GM10847 (cell line): ENCODE data around the gene SH3PXD2A.

ENCODE experiments used
- POLR2A ChIP-seq: IDR thresholded peaks from 2 replicates; pipeline ENCODE4 v1.6.1; 2011; ENCODE audit not compliant: insufficient read length; ENCODE audit errors: extremely low read depth

Gene SH3PXD2A

DNA sequence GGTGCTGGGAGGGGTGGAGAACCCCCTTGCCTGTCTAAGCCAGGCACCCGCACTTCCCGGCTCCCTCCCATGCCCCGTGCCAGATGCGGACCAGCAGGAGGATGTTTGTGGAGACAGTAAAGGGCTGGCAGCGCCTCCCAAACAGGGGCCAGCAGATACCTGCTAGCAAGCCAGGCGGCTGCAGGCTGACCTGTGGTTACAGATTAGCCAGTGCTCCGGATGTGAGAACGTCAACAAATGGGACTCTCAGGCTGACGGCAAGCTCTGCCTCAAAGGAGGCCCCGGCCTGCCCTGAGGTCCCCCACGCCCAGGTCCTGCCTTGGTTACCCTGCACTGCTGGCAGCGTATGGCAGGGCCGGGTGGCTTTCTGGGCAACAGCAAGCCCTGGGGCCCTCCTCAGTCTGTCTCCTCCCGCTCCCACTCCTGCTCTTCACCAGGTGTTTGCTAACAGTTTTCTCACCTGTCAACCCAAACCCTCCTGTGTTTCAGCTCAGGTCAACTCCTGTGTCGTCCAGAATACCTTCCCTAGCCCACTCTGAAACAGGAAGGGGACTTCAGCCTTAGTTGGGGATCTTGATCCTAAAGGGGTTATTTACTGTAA, 276.5 kb downstream of the SH3PXD2A start:
- no peak for TF ChIP-seq POLR2A

DNA sequence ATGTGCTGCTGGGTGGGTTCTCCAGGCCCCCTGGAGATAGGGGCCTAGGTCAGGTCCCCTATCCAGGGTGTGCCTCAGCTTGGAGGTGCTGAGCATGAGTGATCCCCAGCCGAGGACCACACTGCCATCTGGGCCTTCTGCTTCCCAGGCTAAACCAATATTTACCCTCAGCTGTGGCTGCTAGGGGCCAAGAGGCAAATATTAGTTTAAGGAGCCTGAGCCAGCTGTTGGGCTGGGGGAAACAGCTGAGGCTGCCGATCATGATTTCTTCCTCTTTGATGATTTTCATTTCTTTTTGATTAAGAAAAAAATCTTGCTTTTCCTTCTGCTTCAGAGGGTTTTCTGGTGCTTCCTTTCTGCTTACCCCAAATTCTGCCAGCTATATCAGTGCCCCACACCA, 278.5 kb downstream of the SH3PXD2A start:
- TF ChIP-seq POLR2A: no peak

DNA sequence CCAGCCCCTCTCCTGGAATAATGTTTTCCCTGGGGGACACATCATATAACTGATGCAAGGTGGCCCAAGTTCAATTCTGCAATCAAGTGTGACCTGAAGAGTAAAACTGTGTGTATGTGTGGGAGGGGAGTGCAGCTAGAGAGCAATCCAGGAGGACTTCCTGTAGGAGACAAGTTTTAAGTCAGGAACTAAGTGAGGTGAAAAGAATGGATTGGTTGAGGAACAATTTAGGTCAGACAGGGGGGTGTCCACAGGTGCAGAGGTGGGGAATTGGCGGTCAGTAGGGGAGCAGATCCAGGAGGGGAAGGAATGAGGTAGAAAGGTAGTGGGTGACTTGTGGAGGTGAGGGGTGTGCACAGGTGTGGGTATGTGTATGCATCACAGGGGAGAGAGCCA, 279.3 kb downstream of the SH3PXD2A start:
- TF ChIP-seq POLR2A: no peak

DNA sequence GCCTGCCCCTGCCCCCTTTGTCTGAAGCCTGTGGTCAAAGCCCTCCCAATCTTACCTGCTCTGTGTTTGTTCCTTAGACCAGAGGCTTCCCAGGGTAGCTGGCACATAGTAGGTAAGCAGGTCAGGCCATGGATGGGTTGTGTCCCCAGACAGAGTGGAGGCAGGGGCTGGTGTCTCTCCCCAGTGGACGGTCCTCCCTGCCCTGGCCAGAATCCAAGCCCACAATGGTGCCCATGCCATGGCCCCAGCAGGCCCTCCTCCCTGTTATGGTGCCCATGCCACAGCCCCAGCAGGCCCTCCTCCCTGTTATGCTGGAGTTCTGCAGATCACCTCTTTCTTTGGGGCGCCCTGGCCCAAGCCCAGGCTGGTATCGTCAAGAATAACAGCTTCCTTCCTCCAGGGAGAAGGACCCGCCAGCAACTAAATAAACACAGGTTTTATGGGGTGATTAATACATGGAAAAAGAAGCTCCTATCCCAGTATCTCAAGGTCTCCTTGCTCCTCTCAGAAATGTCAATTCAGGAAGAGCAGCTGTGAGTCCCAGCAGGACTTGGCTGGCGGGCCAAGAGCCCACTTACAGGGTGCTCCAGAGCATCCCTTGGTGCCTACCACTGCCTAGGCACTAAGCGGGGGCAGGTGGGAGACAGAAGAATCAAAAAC, 279.8 kb downstream of the SH3PXD2A start:
- TF ChIP-seq POLR2A: no peak

DNA sequence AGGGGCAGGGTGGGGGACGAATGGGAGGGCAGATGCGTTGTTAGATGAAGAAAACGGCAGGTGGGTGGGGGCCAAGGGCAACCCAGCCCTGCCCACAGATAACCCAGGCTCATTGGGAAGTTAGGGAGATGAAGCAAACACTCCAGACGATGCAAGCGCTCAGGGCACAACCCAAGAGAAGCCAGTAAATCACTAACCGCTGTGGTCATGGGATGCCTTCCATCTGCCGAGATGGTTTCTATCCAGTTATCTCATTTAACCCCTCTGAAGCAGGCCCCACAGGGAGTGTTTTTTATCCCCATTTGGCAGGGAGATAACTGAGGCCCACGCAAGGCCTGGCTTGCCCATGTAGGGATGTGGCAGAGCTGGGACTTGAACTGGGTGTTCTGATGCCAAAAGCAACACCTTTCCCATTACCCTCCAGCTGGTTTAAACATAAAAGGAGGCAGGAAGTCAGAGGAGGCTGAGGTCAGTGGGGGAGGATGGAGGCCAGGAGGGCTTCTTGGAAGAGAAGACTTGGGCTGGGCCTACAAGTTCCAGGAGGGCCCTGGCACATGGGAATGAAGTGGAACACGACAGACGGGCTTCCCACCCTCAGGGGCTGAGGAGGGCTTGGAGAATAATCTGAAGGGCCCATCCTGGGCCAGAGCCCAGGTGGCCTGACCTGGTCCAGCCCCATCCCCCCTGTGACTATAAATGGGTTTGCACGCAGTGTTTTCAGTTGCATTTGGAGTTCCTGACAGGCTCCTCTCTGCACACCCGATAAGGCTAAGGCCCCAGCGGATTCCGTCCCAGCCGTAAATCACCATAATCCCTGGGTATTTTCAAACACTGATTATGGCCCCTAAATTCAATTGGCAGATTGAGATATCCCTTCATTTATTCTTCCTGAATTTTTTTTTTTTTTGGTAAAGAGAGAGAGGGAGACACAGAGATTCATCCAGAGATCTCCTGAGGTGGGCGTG, 281.0 kb downstream of the SH3PXD2A start:
- no peak for TF ChIP-seq POLR2A

DNA sequence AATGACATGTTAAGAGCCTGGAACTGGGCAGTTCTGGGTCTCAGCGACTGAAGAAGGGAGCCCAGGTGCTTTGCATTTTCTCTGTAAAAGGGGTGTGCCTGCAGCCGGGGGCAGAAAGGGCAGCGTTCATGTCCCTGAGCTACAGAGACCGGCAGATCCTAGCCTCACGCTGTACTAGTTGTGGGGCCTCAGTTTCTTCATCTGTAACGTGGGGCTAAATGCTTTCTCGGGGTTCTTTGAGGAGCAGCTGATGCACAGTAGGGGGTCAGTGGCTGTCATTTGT, 282.2 kb downstream of the SH3PXD2A start:
- no peak for TF ChIP-seq POLR2A

DNA sequence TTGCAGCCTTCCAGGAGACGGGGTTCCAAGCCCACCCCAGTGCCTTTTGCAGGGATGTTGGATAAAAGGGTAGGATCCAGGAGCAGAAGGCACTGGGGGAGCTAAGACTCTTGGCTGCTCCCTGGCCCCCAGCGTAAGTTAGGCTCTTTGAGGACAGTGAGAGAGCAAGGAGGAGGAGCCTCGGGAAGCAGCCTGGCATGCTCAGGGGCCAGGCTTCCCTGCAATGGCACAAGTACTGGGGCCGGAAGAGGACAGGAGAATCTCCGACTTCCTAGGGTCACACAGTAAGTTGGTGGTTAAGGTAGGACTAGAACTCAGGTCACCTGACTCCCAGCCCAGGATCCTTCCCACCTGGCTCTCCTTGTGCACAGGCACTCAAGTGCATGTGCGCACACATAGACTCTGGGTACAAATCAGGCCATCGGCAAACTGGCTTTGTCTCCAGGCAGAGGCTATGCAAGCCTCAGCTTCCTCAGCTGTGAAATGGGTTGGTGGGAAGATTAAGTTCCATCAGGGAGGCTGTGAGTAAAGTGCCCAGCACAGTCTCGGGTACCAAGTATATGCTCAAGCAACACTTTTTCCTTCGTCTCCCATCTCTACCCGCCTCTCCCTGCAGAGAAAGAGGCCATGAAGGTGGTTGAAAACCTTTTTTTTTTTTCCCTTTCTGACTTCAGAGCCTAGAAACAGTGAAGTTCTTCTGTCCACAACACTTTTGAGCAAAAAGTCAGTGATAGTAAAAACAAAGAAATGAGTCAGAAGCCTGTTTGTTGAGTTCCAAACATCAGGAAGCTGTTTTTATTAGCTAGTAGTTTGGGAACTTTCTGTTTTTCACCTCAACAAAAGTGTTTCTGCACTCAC, 282.8 kb downstream of the SH3PXD2A start:
- TF ChIP-seq POLR2A: no peak

DNA sequence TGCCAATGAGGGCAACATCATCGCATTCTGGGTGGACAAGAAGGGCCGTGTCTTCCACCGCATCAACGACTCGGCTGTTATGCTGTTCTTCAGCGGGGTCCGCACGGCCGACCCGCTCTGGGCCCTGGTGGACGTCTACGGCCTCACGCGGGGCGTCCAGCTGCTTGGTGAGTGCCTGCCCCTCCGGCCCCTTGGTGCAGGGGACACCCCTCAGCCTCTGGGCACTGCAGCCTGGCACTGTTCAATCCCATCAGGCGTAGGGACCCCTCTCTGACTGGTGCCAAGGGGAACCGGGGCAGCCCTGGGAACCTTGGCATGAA, 283.8 kb downstream of the SH3PXD2A start:
- TF ChIP-seq POLR2A: no peak

DNA sequence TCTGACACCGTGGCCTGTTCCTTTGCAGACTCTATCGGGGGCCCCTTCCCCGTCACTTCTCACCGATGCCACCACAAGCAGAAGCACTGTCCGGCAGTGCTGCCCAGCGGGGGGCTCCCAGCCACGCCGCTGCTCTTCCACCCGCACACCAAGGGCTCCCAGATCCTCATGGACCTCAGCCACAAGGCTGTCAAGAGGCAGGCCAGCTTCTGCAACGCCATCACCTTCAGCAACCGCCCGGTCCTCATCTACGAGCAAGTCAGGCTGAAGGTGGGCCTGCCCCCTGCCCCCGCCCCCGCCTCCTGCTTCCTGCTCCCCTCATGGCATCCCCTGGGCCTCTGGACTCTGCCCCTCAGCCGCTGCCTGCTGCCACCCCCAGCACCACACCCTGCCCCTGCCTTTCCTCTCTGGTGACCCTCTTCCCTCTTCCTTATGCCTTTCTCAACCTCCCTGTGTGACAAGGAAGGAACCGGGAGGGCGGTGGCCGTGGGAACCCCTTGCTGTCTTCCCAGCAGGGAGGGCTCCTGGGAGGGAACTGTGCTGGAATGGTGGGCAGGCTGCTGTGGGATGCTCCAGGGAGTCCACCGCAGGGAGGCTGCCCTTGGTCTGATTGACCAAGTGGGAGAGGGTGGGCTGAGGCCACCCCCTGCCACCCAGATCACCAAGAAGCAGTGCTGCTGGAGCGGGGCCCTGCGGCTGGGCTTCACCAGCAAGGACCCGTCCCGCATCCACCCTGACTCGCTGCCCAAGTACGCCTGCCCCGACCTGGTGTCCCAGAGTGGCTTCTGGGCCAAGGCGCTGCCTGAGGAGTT, 284.3 kb downstream of the SH3PXD2A start:
- no peak for TF ChIP-seq POLR2A

DNA sequence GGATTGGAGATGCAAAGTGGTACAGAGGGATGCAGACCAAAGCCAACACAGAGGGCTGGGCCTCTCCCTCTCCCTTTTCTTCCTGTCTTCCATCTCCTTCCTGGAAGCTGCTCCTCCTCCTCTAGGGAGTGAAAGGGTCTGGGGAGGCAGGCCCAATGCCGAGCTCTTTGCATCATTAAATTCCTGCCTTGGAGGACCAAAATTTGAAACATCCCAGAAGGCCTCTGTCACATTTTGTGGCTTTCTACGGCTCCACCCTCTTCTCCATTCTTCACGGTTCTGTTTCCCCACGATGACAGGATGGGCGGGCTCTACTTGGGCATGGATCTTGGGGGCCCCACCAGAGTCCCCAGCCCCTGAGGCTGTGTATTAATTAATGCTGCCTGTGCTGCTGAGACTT, 285.5 kb downstream of the SH3PXD2A start:
- no peak for TF ChIP-seq POLR2A

DNA sequence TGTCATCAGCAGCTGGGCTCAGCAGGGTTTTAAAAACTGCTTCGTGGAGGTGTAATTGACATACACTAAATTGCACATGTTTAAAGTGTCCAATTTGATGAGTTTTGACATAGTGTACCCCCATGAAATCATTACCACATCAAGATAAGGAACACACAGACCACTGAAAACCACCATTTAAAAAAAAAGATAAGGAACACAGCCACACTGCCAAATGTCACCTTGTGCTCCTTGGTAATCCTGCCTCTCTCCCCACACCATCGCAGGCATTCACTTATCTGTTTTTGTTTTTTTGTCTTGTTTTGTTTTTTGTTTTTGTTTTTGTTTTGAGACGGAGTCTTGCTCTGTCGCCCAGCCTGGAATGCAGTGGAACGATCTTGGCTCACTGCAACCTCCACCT, 286.9 kb downstream of the SH3PXD2A start:
- TF ChIP-seq POLR2A: no peak

DNA sequence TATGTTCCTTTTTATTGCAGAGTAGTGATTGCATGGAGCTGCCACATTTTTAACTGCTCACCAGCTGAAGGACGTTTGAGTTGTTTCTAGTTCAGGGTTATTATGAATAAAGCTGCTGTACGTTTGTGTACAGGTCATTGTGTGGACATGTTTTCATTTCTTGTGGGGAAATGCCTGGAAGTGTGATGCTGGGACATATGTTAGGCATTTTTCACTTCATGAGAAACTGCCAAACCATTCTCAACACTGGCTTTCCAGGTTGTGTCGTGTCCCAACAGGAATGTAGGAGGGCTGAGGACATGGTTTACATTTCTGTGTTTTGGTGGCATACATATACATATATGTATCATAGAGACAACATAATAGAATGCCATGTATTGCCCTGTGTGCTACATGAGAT, 288.8 kb downstream of the SH3PXD2A start:
- TF ChIP-seq POLR2A: no peak

DNA sequence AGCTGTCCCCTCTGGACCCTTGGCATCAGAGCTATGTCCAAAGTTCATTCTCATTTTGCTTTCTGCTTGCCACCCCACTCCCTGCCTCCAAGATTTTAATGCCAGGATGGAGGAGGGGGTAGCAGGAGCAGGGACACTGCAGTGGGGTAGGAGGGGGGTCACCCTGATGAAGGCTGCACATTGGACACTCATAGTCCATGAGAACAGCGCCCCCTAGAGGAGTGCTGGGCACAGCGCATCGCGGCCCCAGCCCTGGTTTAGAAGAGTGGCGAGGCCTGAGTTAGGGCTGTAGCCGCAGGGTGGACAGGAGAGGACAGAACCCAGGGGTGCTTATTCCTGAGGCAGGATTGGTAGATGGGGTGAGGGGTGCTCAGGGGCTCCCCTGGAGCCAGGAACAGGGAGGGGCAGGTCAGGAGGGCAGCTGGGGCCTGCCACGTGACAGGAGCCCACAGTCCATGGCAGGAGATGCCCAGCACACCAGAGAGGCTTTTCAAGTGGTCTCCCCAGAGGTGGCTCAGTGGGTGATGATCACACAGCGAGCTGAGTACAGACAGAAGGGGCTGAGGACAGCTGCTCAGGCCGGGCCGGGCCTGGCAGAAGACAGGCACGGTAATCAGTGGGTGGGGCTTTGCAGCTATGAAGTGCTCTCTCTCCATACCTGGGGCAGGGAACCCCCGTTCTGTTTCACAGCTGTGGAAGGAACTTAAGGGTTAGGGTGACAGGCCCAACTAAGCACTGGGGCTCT, 290.4 kb downstream of the SH3PXD2A start:
- TF ChIP-seq POLR2A: no peak

DNA sequence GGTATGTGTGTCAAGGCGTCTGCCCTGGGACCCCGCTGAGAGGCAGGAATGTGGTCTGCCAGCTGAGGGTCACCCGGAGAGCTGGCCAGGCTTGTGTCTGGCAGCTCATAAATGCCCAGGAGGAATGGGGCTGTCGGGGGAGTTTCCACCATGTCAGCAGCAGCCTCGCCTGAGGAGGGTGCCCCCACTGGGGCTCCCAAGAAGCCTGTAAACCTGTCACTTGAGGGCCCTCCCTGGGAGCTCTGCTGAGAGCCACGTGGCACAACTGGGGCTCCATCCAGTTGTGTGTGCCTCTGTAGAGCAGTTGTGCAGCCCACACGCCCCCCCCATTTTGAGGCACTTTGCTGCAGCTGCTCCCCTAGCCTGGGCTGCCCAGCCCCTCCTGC, 291.3 kb downstream of the SH3PXD2A start:
- TF ChIP-seq POLR2A: no peak
